PC-3 (cell line): ENCODE data around the gene FIZ1.

ENCODE experiments used
- CTCF ChIP-seq: fragments of 300-600 bp; sonication (generic); conservative IDR thresholded peaks from 2 replicates; pipeline ENCODE4 v1.5.1; 2017; ENCODE audit warnings: antibody characterized with exemption, low read depth, mild to moderate bottlenecking, low read length
- EZH2 ChIP-seq: fragments of 300-600 bp; sonication (generic); IDR thresholded peaks from one replicate; pipeline ENCODE4 v1.6.1; 2017; ENCODE audit warnings: antibody characterized with exemption, mild to moderate bottlenecking, low read length; ENCODE audit not compliant: unreplicated experiment
- EZH2phosphoT487 ChIP-seq: fragments of 300-600 bp; sonication (generic); IDR thresholded peaks from 2 replicates; pipeline ENCODE4 v1.6.1; 2018; ENCODE audit warnings: mild to moderate bottlenecking, antibody characterized with exemption, low read length, borderline replicate concordance

- TF ChIP-seq CTCF (no peak), EZH2phosphoT487 (no peak), EZH2 (no peak)
Observed at GRCh38 chr19:55594996-55595545, 4.2 kb downstream of the FIZ1 start.
